Fibroblast of lung (primary cell): ENCODE results near the gene EFHC1. TPM values are rescaled to one million over a fixed set of nuclear protein-coding genes. Genes with fewer than 3 reads are reported as not detected.

Experiments
- DNase-seq, 2 donors: peaks; one replicate each; pipeline versions ENCODE4 v3.0.0 to v3.0.0-alpha.2; 2010; ENCODE audit warnings: low read depth in 2 of 2
- H2AFZ ChIP-seq: 2 replicates; pipeline ENCODE4 v1.5.1; 2012; ENCODE audit warnings: low read length, control low read depth, inconsistent platforms
- H3K27ac ChIP-seq: 2 replicates; pipeline ENCODE4 v1.5.1; 2011; ENCODE audit warnings: low read length, control low read depth; ENCODE audit not compliant: insufficient read depth
- H3K27me3 ChIP-seq: 2 replicates; pipeline ENCODE4 v1.5.1; 2011; ENCODE audit warnings: mild to moderate bottlenecking, low read length; ENCODE audit not compliant: control insufficient read depth, insufficient read depth
- H3K36me3 ChIP-seq: 2 replicates; pipeline ENCODE4 v1.5.1; 2011; ENCODE audit warnings: low read length; ENCODE audit not compliant: control insufficient read depth, insufficient read depth
- H3K4me1 ChIP-seq: 2 replicates; pipeline ENCODE4 v1.5.1; 2011; ENCODE audit warnings: low read length; ENCODE audit not compliant: control insufficient read depth, insufficient read depth; ENCODE audit errors: extremely low read depth
- H3K4me2 ChIP-seq: 2 replicates; pipeline ENCODE4 v1.5.1; 2011; ENCODE audit warnings: low read length, control low read depth; ENCODE audit not compliant: insufficient read depth; ENCODE audit errors: extremely low read depth
- H3K4me3 ChIP-seq, 4 experiments: fragments of 200-600 bp in 1 of 4; sonication (generic) in 1 of 4; replicated peaks in 1 of 4; 2 replicates each; pipeline ENCODE4 v1.5.1; 2011 to 2016; ENCODE audit warnings: low read length in 4 of 4, low read depth in 3 of 4, mild to moderate bottlenecking in 3 of 4, control low read depth in 2 of 4, inconsistent platforms in 1 of 4, mixed read lengths in 1 of 4; ENCODE audit not compliant: insufficient read depth in 1 of 4; ENCODE audit errors: control extremely low read depth in 1 of 4
- H3K79me2 ChIP-seq: 2 replicates; pipeline ENCODE4 v1.5.1; 2012; ENCODE audit warnings: mild to moderate bottlenecking, low read length, inconsistent platforms; ENCODE audit not compliant: control insufficient read depth, insufficient read depth
- H3K9ac ChIP-seq: 2 replicates; pipeline ENCODE4 v1.5.1; 2011; ENCODE audit warnings: mild to moderate bottlenecking, low read length, control low read depth; ENCODE audit not compliant: insufficient read depth
- H3K9me3 ChIP-seq: 2 replicates; pipeline ENCODE4 v1.5.1; 2012; ENCODE audit warnings: low read depth, low read length; ENCODE audit not compliant: control insufficient read depth, insufficient read depth
- H4K20me1 ChIP-seq: 2 replicates; pipeline ENCODE4 v1.5.1; 2011; ENCODE audit warnings: low read length; ENCODE audit not compliant: control insufficient read depth, insufficient read depth; ENCODE audit errors: extremely low read depth
- EZH2 ChIP-seq: IDR thresholded peaks from 2 replicates; pipeline ENCODE4 v1.5.1; 2012; ENCODE audit warnings: low read length, control low read depth, mild to moderate bottlenecking; ENCODE audit errors: missing control alignments
- polyA plus RNA-seq, 2 donors: library from polyadenylated mRNA; depleted of rRNA in 1 of 2; stranded (reverse) in 1 of 2; unstranded in 1 of 2; fragments of >200 nt; gene quantifications; 2 replicates each; pipeline ENCODE4 v1.2.1, GENCODE V29; 2011 to 2012; ENCODE audit warnings: missing spikeins in 1 of 2
- total RNA-seq: library from RNA; depleted of rRNA; stranded (reverse); fragments of >200 nt; gene quantifications from 2 replicates; pipeline ENCODE4 v1.2.1, GENCODE V29; 2014
- TF ChIP-seq, protein P1 (sequence below), 2 donors: IDR thresholded peaks in 1 of 2; conservative IDR thresholded peaks in 1 of 2; 1 replicate in 1 of 2; 2 replicates in 1 of 2; pipeline ENCODE4 v1.5.1; 2011 to 2012; ENCODE audit warnings: low read length in 2 of 2, control low read depth in 1 of 2, inconsistent platforms in 1 of 2, low read depth in 1 of 2, mild to moderate bottlenecking in 1 of 2

The EFHC1 gene
- total and polyA plus RNA-seq, 2 donors (not counting 1 experiment from before 2014, with no cell fraction given), result 29.4 to 32.9 TPM

- Histone ChIP-seq H4K20me1 (no peaks in the 10 kb centered on the region), H3K79me2 (no peaks in the 10 kb centered on the region), H3K9me3 (no peaks in the 10 kb centered on the region), H3K4me1 (peaks cover 4% of the 10 kb centered on the region), H3K27ac (no peak overlapping the region), H3K4me2 (peak overlapping the region; percentile 15), H3K9ac (no peak overlapping the region), H3K36me3 (no peaks in the 10 kb centered on the region), H2AFZ (no peak overlapping the region), H3K4me3 (no peak overlapping the region), H3K27me3 (no peaks in the 10 kb centered on the region)
- peak; percentile 43 to 84 for DNase-seq
- TF ChIP-seq, protein P1, sequence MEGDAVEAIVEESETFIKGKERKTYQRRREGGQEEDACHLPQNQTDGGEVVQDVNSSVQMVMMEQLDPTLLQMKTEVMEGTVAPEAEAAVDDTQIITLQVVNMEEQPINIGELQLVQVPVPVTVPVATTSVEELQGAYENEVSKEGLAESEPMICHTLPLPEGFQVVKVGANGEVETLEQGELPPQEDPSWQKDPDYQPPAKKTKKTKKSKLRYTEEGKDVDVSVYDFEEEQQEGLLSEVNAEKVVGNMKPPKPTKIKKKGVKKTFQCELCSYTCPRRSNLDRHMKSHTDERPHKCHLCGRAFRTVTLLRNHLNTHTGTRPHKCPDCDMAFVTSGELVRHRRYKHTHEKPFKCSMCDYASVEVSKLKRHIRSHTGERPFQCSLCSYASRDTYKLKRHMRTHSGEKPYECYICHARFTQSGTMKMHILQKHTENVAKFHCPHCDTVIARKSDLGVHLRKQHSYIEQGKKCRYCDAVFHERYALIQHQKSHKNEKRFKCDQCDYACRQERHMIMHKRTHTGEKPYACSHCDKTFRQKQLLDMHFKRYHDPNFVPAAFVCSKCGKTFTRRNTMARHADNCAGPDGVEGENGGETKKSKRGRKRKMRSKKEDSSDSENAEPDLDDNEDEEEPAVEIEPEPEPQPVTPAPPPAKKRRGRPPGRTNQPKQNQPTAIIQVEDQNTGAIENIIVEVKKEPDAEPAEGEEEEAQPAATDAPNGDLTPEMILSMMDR (conservative IDR thresholded peaks at IDR 0.05 in 1 of 2, IDR thresholded peaks at IDR 0.05 in 1 of 2; ENCODE audit: low read depth in 1 of 2, low read length in 2 of 2), result no peak
- no peak for TF ChIP-seq EZH2
Measured at GRCh38 chr6:52392944-52393343, 27.2 kb upstream of the EFHC1 start.

- no peaks in the 10 kb centered on the region for H3K36me3 ChIP-seq
- TF ChIP-seq EZH2, result no peak
- TF ChIP-seq, protein P1 (conservative IDR thresholded peaks at IDR 0.05 in 1 of 2, IDR thresholded peaks at IDR 0.05 in 1 of 2; ENCODE audit: low read depth in 1 of 2, low read length in 2 of 2), result no peak
- H3K4me2 ChIP-seq, result no peak overlapping the region
- H3K4me3 ChIP-seq, result no peak overlapping the region
- peaks cover 4% of the 10 kb centered on the region for H3K4me1 ChIP-seq
- H3K27ac ChIP-seq, result no peak overlapping the region
- no peak overlapping the region for H2AFZ ChIP-seq
- no peak overlapping the region for H3K9ac ChIP-seq
- H3K27me3 ChIP-seq, result no peaks in the 10 kb centered on the region
- no peak for DNase-seq
- H3K9me3 ChIP-seq, result no peaks in the 10 kb centered on the region
- no peaks in the 10 kb centered on the region for H3K79me2 ChIP-seq
- H4K20me1 ChIP-seq, result no peaks in the 10 kb centered on the region
Measured at GRCh38 chr6:52393780-52394179, 26.4 kb upstream of the EFHC1 start.

DNA sequence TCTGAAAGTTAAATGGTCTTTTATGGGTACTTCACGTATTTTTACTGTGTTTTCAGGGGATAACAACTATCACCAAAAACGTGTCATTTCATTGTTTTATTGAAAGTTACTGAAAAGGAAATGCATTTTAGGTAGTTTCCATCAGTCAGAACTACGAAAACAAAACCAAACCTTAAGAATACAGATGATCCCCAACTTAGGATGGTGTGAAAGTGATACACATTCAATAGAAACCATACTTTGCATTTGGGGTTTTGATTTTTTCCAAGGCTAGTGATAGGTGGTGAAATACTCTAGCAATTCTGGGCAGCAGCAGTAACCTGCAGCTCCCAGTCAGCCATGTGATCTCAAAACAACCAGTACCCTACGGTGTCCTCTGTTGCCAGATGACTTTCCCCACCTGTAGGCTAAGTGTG is 25.9 kb upstream of the EFHC1 start:
- Histone ChIP-seq H3K9ac (no peak overlapping the region), H3K36me3 (no peaks in the 10 kb centered on the region), H3K27ac (no peak overlapping the region)

More for the DNA sequence above, 25.9 kb upstream of the EFHC1 start:
- no peaks in the 10 kb centered on the region for H4K20me1 ChIP-seq
- no peaks in the 10 kb centered on the region for H3K9me3 ChIP-seq
- peaks cover 4% of the 10 kb centered on the region for H3K4me1 ChIP-seq
- no peak overlapping the region for H2AFZ ChIP-seq
- no peaks in the 10 kb centered on the region for H3K79me2 ChIP-seq
- TF ChIP-seq, protein P1 (conservative IDR thresholded peaks at IDR 0.05 in 1 of 2, IDR thresholded peaks at IDR 0.05 in 1 of 2; ENCODE audit: low read depth in 1 of 2, low read length in 2 of 2), result no peak
- TF ChIP-seq EZH2, result no peak
- H3K4me2 ChIP-seq, result no peak overlapping the region
- no peak for DNase-seq
- H3K27me3 ChIP-seq, result no peaks in the 10 kb centered on the region
- no peak overlapping the region for H3K4me3 ChIP-seq
